Transverse colon (tissue), 4 donors: ENCODE data around the gene CCL20. TPM values are rescaled to one million over a fixed set of nuclear protein-coding genes. Genes with fewer than 3 reads are reported as not detected.
A peak's percentile ranks its signal among the peaks of the same experiment; 100 is the strongest.

Experiments used
- DNase-seq: peaks from one replicate; pipeline ENCODE4 v3.0.0-alpha.2; 2019
- H3K27ac ChIP-seq, 4 donors: fragments of 200-600 bp; sonication (generic); 2 replicates each; pipeline ENCODE4 v1.5.1; 2016 to 2018; ENCODE audit warnings: inconsistent platforms in 4 of 4
- H3K27me3 ChIP-seq: fragments of 200-600 bp; sonication (generic); 2 replicates; pipeline ENCODE4 v1.5.1; 2017; ENCODE audit warnings: inconsistent platforms
- H3K36me3 ChIP-seq, 4 donors: fragments of 200-600 bp; sonication (generic); 2 replicates each; pipeline ENCODE4 v1.5.1; 2017 to 2019; ENCODE audit warnings: inconsistent platforms in 4 of 4
- H3K4me1 ChIP-seq, 4 donors: fragments of 200-600 bp; sonication (generic); 2 replicates each; pipeline ENCODE4 v1.5.1; 2017 to 2020; ENCODE audit warnings: inconsistent platforms in 4 of 4
- H3K4me3 ChIP-seq, 4 donors: fragments of 200-600 bp; sonication (generic); 1 replicate in 1 of 4; 2 replicates in 3 of 4; pipeline versions ENCODE4 v1.5.1 to v1.6.1; 2017 to 2019; ENCODE audit warnings: inconsistent platforms in 4 of 4
- H3K9me3 ChIP-seq, 2 donors: fragments of 200-600 bp; sonication (generic); 2 replicates each; pipeline ENCODE4 v1.5.1; 2017 to 2019; ENCODE audit warnings: inconsistent platforms in 2 of 2
- CTCF ChIP-seq, 5 experiments: fragments of 200-600 bp in 3 of 5; fragments of 450-650 bp in 2 of 5; sonication (generic) in 3 of 5; IDR thresholded peaks; 1 replicate in 2 of 5; 2 replicates in 3 of 5; pipeline ENCODE4 v1.5.1; 2016 to 2017; ENCODE audit warnings: antibody characterized with exemption in 5 of 5, inconsistent platforms in 3 of 5, mild to moderate bottlenecking in 2 of 5, moderate library complexity in 1 of 5
- EP300 ChIP-seq: sonication (generic); formaldehyde crosslinking; IDR thresholded peaks from one replicate; pipeline ENCODE4 v1.6.1; 2017; ENCODE audit warnings: antibody characterized with exemption, low read depth
- POLR2A ChIP-seq: fragments of 450-650 bp; IDR thresholded peaks from one replicate; pipeline ENCODE4 v1.6.1; 2016; ENCODE audit warnings: antibody characterized with exemption, mild to moderate bottlenecking, moderate library complexity
- POLR2AphosphoS5 ChIP-seq, 3 donors: sonication (generic); formaldehyde crosslinking; IDR thresholded peaks; one replicate each; pipeline ENCODE4 v1.6.1; 2016; ENCODE audit warnings: antibody characterized with exemption in 3 of 3
- WGBS, 2 donors: methylation state at CpG; one replicate each; pipeline ENCODE4 v1.1.5; 2018; ENCODE audit warnings: low coverage in 1 of 2; 5-methylcytosine and 5-hydroxymethylcytosine counted together
- in situ Hi-C, 4 donors: fragments of 200-750 bp; cut with MboI; loops; one replicate each; pipeline versions ENCODE4 v1.15.0 to v1.15.1; 2017; ENCODE audit warnings: low sequenced_read_pairs in 3 of 4, low pct_ligation_motif_present in 1 of 4, low pct_unique_long_range_greater_than_20kb in 1 of 4
- intact Hi-C: fragments of 100-400 bp; cut with DNase I; formaldehyde crosslinking; loops from one replicate; pipeline ENCODE4 v1.15.1; 2023; ENCODE audit warnings: low total_unique reads
- total RNA-seq, 4 donors: library from RNA; depleted of rRNA; stranded (reverse); fragments of >200 nt; gene quantifications; one replicate each; pipeline ENCODE4 v1.1.0, GENCODE V29; 2016

Gene CCL20
- total RNA-seq, 4 donors from 2014 or later: 4.5 to 70.7 (median 9.3) TPM; not detected in 1

GRCh38 chr2:227817850-227818674 is 4.4 kb downstream of the CCL20 start:
- Histone ChIP-seq H3K4me3 (no peak overlapping the region), H3K36me3 (no peaks in the 10 kb centered on the region), H3K4me1 (peaks cover 0 to 18% (median 12%) of the 10 kb centered on the region in 4 donors), H3K27ac (peak overlapping the region; percentile 24 to 34 (median 32)), H3K9me3 (no peaks in the 10 kb centered on the region), H3K27me3 (no peaks in the 10 kb centered on the region)
- TF ChIP-seq POLR2A (no peak), POLR2AphosphoS5 (IDR thresholded peaks at IDR 0.05) (peak; percentile 43 to 76 (median 65)), EP300 (peak; percentile 11), CTCF (IDR thresholded peaks at IDR 0.05) (no peak)
- WGBS, 2 donors: 33 to 49% methylated on average over 10 of the region's 10 CpGs
- DNase-seq: peak; percentile 84
- intact Hi-C loops (no loop called here), in situ Hi-C loops (no loop called here)

- Histone ChIP-seq H3K4me3 (no peak overlapping the region), H3K27ac (peak overlapping the region; percentile 24 to 34 (median 30)), H3K9me3 (no peaks in the 10 kb centered on the region), H3K4me1 (peaks cover 0 to 13% (median 10%) of the 10 kb centered on the region in 4 donors), H3K36me3 (no peaks in the 10 kb centered on the region), H3K27me3 (no peaks in the 10 kb centered on the region)
- in situ Hi-C loops (no loop called here), intact Hi-C loops (no loop called here)
- WGBS, 2 donors: 50 to 72% methylated on average over 7 to 9 of the region's 9 CpGs
- peak; percentile 39 for DNase-seq
- TF ChIP-seq EP300 (no peak), CTCF (IDR thresholded peaks at IDR 0.05) (no peak), POLR2A (no peak), POLR2AphosphoS5 (IDR thresholded peaks at IDR 0.05) (no peak)
Observed at GRCh38 chr2:227818675-227819397, 5.2 kb downstream of the CCL20 start.

DNA sequence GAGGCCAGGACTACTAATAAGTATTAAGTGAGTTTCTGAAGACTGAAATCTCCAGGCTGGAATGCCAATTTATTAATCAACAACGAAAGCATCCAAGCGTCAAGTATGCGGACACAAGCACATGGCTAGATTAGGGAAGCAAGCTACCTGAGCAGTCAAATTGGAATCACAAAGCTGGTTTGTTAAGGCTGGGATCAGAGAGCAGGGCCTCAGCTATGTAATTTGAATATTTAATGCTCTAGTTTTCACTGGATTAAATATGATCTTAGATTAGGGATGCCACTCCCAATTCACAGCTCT is 5.7 kb downstream of the CCL20 start:
- no peak for DNase-seq
- WGBS, 2 donors: 90 to 100% methylated on average over 3 of the region's 3 CpGs
- Histone ChIP-seq H3K36me3 (no peaks in the 10 kb centered on the region), H3K4me1 (peaks cover 0 to 8% (median 8%) of the 10 kb centered on the region in 4 donors), H3K9me3 (no peaks in the 10 kb centered on the region), H3K27me3 (no peaks in the 10 kb centered on the region), H3K27ac (peak overlapping the region in 1 of 4 donors; percentile 29), H3K4me3 (no peak overlapping the region)
- intact Hi-C loops (no loop called here), in situ Hi-C loops (no loop called here)
- no peak for TF ChIP-seq POLR2A
- TF ChIP-seq EP300: no peak
- TF ChIP-seq CTCF (IDR thresholded peaks at IDR 0.05): no peak
- no peak for TF ChIP-seq POLR2AphosphoS5 (IDR thresholded peaks at IDR 0.05)
